NCI-H1092 treated with DMSO at 0.1 percent for 48 hours (cell line): ENCODE results near the gene LAGE3.

Source experiments
- DNase-seq: peaks from one replicate; lab custom pipeline; 2025; lab: John Stamatoyannopoulos, UW

Gene LAGE3

DNA sequence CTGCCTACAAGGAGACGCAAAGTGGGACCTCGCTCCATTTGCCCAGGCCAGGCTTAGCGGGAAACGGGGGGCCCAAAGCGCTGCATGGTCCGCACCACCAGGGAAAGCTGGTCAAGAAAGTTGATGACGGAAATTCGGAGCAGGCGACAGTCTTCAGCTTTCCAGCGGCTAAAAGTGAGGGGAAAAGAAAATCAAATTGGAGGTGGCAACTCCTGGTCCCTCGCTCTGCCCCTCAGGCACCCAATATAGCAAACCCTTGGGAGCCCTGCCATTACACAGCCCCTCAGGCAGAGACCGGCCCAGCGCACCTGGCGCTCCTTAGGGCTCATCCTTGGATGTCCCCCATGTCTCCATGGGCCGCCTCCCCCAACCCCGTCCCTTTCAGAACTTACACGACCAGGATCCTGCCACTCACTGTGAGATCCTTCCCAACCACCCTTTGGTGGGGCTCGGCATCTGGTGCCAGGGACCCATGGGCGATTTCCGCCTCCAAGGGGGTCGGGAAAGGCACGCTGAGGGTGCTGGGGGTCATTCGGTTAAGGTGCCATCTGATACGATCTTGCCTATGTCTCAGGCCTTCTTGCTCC is 1.1 kb downstream of the LAGE3 start:
- no peak for DNase-seq

DNA sequence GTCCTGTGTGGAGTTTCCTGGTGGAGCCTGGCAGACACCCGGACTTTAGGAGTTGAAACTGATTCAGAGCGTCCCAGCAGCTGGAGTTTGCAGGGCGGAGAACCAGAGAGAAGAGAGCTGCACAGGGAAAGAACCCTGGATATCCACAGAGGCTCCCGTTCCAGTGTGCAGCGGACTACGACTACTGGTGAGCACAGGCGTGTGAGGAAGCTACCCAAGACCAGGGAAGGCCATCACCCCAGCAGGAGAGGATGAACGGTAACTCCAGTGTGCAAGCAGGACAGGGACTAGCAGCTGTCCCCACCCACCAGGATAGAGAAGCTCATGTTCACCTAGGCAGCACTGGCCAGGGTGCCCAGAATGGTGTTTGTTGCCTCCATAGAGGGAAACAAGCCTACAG is 2.3 kb downstream of the LAGE3 start:
- no peak for DNase-seq

DNA sequence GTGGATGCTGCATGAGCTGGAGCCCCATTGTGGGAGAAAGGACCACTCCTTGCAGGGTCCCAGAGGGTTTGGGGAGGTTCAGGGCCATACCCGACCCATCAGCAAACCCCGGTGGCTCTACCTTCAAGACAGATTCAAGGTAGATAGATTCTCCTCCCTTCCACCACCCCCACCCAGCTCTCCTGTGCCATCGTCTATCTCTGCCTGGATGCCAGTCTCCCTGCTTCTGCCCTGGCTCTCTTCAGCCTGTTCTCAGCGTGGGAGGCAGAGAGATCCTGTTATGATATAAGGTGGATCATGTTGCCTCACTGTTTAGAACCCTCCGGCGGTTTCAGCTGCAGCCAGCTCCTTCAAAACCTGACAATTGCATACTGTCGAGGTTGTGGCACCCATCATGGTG is 5.4 kb downstream of the LAGE3 start:
- no peak for DNase-seq

DNA sequence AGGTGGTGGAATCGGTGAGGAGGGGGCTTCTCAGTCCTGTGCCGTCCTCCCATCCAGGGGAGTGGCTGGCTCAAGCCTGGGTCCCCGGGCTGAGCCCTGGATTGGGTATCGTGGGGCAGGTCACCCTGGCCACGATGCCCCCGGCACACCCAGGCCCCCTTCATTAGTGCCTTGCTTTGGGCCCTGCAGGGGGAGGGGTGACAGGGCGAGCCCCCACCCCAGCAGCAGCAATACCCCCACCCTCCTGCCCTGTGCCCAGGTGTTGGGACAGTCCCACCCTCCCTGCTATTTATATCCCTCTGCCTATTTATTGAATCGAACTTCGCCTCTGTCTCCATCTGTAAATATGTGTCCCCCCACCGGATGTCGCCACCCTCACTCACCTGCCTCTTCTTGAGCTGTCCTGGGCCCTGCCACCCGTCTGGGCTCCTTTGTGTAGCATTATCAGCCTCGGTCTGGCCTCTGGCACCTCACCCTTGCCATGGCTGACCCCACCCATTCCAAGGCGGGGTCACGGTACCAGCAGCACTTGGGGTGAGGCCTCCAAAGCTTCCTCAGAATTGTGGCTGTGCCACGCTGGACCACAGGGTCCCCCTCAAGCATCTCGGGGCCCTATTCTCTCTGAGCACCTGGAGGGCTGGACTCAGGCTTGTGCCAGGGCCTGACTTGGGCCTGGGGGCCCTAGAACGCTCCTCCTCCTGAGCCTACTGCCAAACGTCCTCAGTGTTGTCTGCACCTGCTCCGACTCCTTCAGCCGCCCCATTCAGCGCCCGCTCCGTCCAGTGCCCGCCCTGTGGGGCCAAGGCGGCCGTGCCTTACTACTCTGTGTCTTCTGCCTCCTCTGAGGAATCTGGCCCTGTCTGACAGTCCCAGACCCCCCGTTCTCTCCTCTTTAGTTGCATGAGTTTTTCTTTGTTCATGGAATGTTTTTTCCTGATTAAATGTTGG is 6.1 kb downstream of the LAGE3 start:
- no peak for DNase-seq

DNA sequence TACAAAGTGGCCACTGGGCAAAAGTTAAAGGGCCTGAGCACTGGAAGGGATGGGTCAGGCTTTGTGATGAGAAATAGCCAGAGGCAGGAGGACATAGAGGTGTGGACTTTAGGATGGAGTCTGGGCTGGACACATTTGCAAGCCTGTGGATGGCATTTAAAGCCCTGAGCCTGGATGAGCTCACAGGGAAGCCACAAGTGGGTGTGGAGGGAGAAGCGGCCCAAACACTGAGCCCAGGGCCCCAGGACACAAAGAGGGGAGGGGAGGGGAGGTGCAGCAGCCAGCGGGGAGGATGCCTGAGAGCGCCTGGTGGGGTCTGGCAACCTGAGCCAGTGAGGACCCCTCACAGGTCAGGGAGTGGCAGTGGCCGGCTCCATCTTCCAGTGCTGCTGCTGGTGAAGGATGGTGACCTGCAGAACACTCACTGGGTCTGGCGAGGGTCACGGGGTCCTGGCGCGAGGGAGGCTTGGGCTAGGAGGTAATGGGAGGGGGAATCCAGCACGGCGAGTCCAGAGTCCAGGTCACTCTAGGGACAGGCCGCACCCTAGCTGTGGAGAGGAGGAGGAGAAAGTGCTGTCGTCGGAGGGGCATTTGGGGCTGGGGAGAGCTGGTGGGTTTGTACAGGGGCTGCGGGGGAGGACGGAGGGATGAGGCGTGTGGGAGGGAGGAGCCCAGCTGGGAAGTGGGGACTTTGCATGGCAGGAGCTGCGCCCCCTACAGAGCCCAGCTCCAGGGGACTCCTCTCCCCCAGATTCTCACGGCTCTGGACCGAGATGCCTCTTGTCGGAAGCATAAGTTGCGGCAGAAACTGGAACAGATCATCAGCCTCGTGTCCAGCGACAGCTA is 7.0 kb downstream of the LAGE3 start:
- no peak for DNase-seq

DNA sequence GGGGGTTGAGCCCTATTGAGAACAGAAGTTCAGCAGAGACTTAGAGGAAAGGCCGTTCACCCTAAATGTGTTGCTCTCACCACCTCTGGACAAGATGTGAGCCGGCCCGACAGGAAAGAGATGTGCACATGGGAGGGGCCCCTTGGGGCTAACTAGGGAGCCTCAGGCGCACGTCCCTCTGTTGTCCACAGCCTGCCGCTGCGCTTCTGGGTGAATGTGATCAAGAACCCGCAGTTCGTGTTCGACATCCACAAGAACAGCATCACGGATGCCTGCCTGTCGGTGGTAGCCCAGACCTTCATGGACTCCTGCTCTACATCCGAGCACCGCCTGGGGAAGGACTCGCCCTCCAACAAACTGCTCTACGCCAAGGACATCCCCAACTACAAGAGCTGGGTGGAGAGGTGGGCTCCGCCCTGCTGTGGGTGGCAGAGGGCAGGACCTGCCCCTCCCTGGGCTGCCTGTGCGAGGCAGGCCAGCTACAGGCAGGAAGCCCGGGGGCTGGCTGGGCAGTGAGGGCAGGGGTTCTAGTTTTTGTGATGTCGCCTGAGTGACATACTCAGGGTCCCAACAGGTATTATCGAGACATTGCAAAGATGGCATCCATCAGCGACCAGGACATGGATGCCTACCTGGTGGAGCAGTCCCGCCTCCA is 8.0 kb downstream of the LAGE3 start:
- DNase-seq = no peak

DNA sequence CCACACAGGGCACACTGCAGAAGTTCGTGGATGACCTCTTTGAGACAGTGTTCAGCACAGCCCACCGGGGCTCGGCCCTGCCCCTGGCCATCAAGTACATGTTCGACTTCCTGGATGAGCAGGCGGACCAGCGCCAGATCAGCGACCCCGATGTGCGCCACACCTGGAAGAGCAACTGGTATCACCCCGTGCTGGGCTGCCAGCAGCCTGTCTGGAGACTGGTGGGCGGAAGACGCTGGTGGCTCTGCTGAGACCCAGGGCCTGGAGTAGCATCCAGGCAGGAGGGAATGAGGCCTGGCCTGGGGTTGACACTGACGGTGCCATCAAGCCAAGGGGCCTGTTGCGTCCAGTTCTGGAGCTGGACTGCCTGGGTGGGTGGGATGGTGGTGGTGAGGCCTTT is 8.6 kb downstream of the LAGE3 start:
- DNase-seq = no peak

DNA sequence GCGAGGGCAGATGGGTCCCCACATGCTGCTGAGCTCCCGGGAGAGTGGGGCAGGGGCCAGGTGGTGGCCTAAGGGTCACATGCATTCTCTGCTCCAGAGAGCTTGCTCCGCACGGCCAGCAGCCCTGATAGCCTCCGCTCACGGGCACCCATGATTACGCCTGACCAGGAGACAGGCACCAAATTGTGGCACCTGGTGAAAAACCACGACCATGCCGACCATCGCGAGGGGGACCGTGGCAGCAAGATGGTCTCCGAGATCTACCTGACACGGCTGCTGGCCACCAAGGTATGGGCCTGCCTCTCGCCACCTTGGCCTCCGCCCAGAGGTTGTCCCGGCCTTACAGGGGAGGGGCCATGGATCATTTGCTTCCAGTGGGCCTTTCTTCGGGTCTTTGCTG is 9.2 kb downstream of the LAGE3 start:
- DNase-seq = no peak

DNA sequence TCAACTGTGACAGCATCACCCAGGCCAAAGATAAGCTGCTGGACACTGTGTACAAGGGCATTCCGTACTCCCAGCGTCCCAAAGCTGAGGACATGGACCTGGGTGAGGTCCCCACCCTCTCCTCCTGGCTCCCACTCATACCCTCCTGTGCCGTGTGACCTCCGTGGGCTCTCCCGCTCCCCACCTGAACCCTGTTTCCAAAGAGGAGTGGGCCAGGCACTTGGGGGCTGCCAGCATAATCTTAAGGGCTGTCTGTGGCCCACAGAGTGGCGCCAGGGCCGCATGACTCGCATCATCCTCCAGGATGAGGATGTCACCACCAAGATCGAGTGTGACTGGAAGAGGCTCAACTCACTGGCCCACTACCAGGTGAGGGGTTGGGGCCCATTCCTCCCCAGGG is 10.0 kb downstream of the LAGE3 start:
- DNase-seq = no peak

DNA sequence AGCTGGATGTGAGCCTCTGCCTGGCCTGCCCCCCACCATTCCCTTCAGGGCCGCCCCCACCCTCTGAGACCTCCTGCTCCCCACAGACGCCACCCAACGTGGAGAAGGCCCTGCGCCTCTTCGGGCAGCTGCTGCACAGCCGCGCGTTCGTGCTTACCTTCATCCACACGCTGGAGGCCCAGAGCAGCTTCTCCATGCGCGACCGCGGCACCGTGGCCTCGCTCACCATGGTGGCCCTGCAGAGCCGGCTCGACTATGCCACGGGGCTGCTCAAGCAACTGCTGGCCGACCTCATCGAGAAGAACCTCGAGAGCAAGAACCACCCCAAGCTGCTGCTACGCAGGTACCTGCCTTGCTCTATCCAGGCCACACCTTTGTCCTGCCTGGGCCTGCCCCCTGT is 10.9 kb downstream of the LAGE3 start:
- no peak for DNase-seq

DNA sequence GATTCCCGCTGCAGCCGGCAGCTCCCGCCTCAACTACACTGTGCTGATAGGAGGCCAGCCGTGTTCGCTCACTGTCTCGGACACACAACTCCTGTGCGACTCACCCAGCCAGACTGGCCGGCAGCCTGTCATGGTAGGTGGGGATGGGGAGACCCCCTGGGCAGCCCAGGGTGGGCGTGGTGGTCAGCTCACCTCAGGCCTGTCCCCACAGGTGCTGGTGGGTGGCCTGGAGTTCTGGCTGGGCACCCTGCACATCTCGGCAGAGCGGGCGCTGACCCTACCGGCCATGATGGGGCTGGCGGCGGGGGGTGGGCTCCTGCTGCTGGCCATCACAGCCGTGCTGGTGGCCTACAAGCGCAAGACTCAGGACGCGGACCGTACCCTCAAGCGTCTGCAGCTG is 11.5 kb downstream of the LAGE3 start:
- DNase-seq = no peak

DNA sequence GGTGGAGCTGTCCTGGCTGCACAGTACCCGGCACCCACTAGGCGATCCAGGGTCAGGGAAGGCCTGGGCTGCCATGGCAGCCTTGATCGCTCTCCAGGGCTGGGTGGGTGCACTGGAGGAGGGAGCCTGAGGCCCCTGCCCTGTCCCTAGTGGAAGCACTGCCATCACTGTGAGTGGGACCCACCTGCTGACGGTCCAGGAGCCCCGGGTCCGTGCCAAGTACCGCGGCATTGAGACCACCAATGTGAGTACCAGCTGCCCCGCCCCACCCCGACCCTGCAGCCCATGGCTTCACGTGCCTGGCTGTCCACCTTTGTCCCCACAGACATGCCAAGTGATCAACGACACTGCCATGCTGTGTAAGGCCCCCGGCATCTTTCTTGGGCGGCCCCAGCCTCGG is 12.2 kb downstream of the LAGE3 start:
- no peak for DNase-seq

DNA sequence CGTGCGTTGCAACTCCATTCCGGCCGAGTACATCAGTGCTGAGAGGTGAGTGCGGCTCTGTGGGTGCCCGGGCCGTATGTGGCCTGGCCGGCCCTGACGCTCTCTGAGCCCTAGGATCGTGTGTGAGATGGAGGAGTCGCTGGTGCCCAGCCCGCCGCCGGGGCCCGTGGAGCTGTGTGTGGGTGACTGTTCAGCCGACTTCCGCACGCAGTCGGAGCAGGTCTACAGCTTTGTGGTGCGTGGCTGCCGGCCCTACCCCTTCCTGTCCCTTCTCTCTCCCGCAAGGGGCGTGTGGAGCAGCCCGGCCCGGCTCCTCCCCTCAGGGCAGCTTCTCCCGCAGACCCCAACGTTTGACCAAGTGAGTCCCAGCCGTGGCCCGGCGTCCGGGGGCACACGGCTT is 13.0 kb downstream of the LAGE3 start:
- DNase-seq = no peak

DNA sequence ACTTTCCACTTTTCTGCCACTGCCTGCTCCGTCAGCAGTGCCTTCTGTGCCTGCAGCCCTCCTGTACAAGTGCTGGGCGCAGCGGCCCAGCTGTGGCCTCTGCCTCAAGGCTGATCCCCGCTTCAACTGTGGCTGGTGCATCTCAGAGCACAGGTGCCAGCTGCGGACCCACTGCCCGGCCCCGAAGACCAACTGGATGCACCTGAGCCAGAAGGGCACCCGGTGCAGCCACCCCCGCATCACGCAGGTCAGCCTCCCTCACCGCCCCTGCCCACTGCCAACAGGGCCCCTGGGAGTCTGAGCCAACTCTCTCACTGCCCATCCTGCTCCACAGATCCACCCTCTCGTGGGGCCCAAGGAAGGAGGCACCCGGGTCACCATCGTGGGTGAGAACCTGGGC is 13.5 kb downstream of the LAGE3 start:
- no peak for DNase-seq

DNA sequence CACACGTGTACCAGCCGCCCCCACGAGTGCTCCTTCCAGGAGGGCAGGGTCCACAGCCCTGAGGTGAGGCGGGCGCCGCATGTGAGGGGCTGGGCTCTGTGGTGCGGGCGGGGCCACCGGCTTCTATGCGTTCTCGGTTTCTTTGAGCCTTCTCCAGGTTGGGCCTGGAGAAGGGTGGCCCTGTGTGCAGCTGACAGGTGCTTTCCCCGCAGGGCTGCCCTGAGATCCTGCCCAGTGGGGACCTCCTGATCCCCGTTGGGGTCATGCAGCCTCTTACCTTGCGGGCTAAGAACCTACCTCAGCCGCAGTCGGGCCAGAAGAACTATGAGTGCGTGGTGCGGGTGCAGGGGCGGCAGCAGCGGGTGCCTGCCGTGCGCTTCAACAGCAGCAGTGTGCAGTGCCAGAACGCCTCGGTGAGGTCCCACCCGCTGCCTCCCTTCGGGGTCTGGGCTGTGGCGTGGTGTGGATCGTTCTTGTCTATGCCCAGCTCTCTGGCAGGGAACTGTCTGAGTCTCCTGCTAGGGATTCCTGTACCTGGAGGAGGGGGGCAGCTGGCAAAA is 14.2 kb downstream of the LAGE3 start:
- no peak for DNase-seq

DNA sequence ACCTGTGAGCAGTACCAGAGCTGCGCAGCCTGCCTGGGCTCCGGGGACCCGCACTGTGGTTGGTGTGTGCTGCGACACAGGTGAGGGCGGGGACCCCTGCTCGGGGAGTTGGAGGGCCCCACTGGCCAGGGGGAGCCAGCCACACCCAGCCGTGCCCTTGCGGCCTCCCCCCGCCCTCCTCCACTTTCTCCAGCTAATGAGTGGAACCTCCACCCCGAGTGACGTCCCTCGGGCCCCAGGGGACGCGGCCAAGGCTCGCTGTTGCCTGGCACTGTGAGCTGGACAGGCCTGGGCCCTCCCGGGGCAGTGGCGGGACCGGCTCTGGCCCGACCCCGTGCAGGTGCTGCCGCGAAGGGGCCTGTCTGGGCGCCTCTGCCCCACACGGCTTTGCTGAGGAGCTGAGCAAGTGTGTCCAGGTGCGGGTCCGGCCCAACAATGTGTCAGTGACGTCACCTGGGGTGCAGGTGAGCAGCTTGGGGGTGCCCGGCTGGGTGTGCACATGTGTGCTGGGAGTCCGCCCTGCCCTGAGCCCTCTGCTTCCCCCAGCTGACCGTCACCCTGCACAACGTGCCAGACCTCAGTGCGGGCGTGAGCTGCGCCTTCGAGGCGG is 15.4 kb downstream of the LAGE3 start:
- no peak for DNase-seq

DNA sequence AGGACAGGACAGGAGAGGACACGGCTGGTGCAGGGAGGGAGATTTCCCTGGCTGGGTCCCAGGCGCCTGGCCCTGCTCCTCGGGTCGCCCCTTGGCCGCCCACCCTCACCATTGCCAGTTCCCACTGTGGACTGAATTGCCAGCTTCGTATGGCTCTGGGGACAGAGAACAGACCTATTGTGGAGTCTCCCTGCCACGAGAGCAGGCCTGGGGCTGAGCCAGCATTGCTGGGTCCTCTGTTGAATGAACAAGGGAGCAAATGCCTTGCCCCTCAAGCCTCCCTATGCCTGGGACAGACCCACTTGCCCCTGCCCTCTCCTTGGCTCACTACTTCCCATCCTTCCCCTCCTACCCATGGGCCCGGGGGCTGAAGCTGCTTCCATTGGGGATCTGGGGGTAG is 16.7 kb downstream of the LAGE3 start:
- DNase-seq = no peak

DNA sequence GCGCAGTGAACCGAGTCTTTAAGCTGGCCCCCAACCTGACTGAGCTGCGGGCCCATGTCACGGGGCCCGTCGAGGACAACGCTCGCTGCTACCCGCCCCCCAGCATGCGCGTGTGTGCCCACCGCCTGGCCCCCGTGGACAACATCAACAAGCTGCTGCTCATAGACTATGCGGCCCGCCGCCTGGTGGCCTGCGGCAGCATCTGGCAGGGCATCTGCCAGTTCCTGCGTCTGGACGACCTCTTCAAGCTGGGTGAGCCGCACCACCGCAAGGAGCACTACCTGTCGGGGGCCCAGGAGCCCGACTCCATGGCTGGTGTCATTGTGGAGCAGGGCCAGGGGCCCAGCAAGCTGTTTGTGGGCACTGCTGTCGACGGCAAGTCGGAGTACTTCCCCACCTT is 18.8 kb downstream of the LAGE3 start:
- no peak for DNase-seq

DNA sequence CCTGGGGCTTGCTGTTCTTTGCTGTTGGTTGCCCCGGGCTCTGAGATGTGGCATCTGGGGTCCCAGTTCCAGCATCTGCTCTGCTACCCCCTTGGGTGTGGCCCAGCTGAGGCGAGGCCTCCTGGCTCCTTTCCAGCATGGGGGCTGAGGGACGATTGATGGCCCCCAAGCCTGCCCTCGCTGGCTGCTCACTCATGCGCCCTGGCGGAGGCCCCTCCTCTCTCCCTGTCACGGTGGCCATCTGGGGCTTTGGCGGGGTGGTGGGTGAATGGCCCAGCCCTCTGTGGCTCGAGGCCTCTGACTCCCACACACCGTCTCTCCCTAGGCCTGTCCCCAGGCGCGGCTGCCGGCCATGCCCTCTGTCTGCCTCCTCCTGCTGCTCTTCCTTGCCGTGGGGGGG is 19.2 kb downstream of the LAGE3 start:
- DNase-seq = no peak

DNA sequence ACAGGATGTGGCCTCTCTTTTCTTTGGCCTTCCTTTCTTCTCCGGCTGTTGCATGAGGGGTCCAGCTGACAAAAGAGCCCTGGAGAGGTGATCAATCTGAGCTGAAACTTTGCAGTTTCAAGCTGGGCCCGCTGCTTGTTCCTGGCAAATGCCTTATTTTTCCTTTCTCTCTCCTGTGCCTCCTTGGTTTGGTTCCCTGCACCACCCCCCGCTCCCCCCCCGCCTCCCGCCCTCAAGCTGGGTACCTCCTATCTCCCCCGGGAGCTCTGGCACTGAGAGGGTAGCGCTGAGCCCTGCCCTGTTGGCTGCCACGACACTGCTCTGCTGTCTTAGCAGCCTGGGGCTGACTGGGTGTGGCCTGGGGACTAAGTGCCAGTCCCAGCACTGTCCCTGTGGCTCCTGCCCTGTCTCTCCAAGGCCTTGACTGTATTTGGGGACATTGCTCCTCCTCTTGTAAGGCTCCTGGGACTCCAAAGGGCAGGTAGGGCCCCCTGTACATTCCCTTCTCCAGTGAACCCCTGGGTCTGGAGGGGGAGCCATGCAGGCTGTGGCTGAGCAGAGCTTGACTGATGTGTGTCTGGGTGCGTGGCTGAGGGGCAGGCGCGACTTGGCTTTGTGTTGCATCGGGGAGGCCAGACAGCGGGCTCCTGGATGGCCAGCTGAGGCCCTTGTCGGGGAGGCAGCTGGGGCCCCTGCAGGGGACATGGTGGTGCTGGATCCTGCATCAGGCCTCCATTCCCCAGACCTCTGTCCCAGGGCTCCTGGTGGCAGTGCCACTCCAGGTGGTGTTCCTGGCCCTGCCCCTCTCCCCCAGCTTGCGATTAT is 19.9 kb downstream of the LAGE3 start:
- peak; percentile 10 for DNase-seq
